Erythroblast (primary cell): ENCODE measurements around the gene PCBP2.

Experiments
- GATA1 ChIP-seq: IDR thresholded peaks from 2 replicates; pipeline ENCODE4 v1.6.1; 2011; ENCODE audit warnings: low read depth, mild to moderate bottlenecking, control low read depth, low read length, moderate library complexity
- POLR2A ChIP-seq: IDR thresholded peaks from 2 replicates; pipeline ENCODE4 v1.6.1; 2011; ENCODE audit warnings: mild to moderate bottlenecking, low read length

GRCh38 chr12:53510181-53510812 is 58.4 kb downstream of the PCBP2 start:
- no peak for TF ChIP-seq POLR2A
- no peak for TF ChIP-seq GATA1
